Measurements from ENCODE around the gene ADGRG1.

- no peak for TF ChIP-seq CTCF (IDR thresholded peaks at IDR 0.05)
- no peak for TF ChIP-seq ZFX (IDR thresholded peaks at IDR 0.05; ENCODE audit: borderline replicate concordance)
These were observed 28.0 kb downstream of the ADGRG1 start for GRCh38 chr16:57656342-57656955.
